Activated naive CD8-positive, alpha-beta T cell treated with anti-CD3 and anti-CD28 coated beads, Interleukin-2, amount 10 ng/mL, durations not matched to agents 7 days and 5 days (primary cell): ENCODE results near the gene CFAP119. TPM values are rescaled to one million over a fixed set of nuclear protein-coding genes. Genes with fewer than 3 reads are reported as not detected.
A peak's percentile ranks its signal among the peaks of the same experiment; 100 is the strongest.

Source experiments
- ATAC-seq: fragments of 150-1000 bp; cut with Tn5 transposase; one replicate; pipeline ENCODE4 v1.10.0; 2021; ENCODE audit warnings: low read depth, moderate library complexity
- POLR2A ChIA-PET: fragments of 350-600 bp; sonication (Branson Sonifier 250); formaldehyde crosslinking; loops from one replicate; lab custom pipeline; 2021; ENCODE audit warnings: antibody characterized with exemption; lab: Charles Lee
- DNase-seq: peaks from one replicate; pipeline ENCODE4 v3.0.0; 2021
- H3K27ac Mint-ChIP-seq: one replicate; pipeline ENCODE4 v1.8.0; 2022; ENCODE audit warnings: mild to moderate bottlenecking, mixed read lengths
- H3K27me3 Mint-ChIP-seq: one replicate; pipeline ENCODE4 v1.8.0; 2022; ENCODE audit warnings: mild to moderate bottlenecking, moderate library complexity, mixed read lengths
- H3K36me3 Mint-ChIP-seq: one replicate; pipeline ENCODE4 v1.8.0; 2021; ENCODE audit warnings: mild to moderate bottlenecking, mixed read lengths
- H3K4me1 Mint-ChIP-seq: one replicate; pipeline ENCODE4 v1.8.0; 2021; ENCODE audit warnings: mixed read lengths
- H3K4me3 Mint-ChIP-seq: one replicate; pipeline ENCODE4 v1.8.0; 2022; ENCODE audit warnings: mild to moderate bottlenecking, moderate library complexity, mixed read lengths
- H3K9me3 Mint-ChIP-seq: one replicate; pipeline ENCODE4 v1.8.0; 2021; ENCODE audit warnings: mixed read lengths
- total RNA-seq, 2 experiments: library from RNA; stranded (reverse); gene quantifications; one replicate each; pipeline ENCODE4 v1.2.3, GENCODE V29; 2021

Gene CFAP119
- total RNA-seq, 2 experiments from 2014 or later = 4.4 TPM

DNA sequence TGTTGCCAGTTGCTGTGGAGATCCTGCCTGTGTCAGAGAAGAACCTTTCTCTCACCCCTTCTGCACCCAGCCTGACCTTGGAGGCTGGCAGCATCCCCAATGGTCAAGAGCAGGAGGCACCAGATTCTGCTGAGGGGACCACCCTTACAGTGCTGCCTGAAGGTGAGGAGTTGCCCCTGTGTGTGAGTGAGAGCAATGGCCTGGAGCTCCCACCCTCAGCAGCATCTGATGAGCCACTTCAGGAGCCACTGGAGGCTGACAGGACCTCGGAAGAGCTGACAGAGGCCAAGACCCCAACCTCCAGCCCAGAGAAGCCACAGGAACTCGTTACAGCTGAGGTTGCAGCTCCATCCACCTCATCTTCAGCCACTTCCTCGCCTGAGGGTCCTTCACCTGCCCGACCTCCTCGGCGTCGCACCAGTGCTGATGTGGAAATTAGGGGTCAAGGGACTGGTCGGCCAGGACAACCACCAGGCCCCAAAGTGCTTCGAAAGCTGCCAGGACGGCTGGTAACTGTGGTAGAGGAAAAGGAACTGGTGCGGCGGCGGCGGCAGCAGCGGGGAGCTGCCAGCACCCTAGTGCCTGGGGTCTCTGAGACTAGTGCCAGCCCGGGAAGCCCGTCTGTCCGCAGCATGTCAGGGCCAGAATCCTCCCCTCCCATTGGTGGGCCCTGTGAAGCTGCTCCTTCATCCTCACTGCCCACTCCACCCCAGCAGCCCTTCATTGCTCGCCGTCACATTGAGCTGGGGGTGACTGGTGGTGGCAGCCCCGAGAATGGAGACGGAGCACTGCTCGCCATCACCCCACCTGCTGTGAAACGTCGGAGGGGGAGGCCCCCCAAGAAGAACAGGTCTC lies 23.8 kb downstream of the CFAP119 start:
- Mint-ChIP-seq H3K27ac (no peak overlapping the region), H3K4me1 (peaks cover 3% of the 10 kb centered on the region), H3K9me3 (no peaks in the 10 kb centered on the region), H3K4me3 (no peak overlapping the region), H3K36me3 (peaks cover 24% of the 10 kb centered on the region), H3K27me3 (no peaks in the 10 kb centered on the region)
- DNase-seq (no peak), ATAC-seq (no peak)
- POLR2A ChIA-PET = interaction anchor here (1.3 to 1.5 kb wide), 2 partner anchors 10 kb away, joined by 4 to 5 read pairs; partner anchors contain the start of gene PHKG2

DNA sequence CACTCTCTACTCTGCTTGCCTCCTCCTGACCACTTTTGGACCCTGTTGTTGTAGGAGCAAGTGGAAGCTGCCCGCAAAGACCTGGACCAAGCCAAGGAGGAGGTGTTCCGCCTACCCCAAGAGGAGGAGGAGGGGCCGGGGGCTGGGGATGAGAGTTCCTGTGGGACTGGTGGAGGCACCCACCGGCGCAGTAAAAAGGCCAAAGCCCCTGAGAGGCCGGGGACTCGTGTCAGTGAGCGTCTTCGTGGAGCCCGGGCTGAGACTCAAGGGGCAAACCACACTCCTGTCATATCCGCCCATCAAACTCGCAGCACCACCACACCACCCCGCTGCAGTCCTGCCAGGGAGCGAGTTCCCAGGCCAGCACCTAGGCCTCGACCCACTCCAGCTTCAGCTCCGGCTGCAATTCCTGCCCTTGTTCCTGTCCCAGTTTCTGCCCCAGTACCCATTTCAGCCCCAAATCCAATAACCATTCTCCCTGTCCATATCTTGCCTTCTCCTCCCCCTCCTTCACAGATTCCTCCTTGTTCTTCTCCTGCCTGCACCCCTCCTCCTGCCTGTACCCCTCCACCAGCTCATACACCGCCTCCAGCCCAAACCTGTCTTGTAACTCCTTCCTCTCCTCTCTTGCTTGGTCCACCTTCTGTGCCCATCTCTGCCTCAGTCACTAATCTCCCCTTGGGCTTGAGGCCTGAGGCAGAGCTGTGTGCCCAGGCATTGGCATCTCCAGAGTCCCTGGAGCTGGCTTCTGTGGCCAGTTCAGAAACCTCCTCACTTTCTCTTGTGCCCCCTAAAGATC lies 24.7 kb downstream of the CFAP119 start:
- Mint-ChIP-seq H3K9me3 (no peaks in the 10 kb centered on the region), H3K27ac (no peak overlapping the region), H3K27me3 (no peaks in the 10 kb centered on the region), H3K4me3 (no peak overlapping the region), H3K4me1 (peaks cover 3% of the 10 kb centered on the region), H3K36me3 (peaks cover 27% of the 10 kb centered on the region)
- no peak for ATAC-seq
- POLR2A ChIA-PET = interaction anchor here (1.5 kb wide), 1 partner anchor 10 kb away, joined by 5 read pairs; no protein-coding TSS in a partner anchor
- no peak for DNase-seq

DNA sequence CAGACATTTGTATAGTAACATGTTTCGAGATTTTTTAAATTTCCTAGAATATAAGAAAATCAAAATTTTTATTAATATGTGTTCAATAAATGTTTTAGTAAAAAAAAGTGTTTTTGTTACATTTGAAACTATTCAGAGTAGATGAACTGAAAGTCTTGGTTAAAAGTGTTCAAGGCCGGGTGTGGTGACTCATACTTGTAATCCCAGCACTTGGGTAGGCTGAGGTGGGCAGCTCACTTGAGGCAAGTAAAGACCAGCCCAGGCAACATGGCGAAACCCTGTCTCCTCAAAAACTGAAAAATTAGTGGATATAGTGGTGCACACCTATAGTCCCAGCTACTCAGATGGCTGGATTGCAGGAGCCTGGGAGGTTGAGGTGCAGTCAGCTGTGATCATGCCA lies 30.5 kb downstream of the CFAP119 start:
- POLR2A ChIA-PET = interaction anchor here (1.7 kb wide), 1 partner anchor 20 kb away, joined by 3 read pairs; no protein-coding TSS in a partner anchor
- Mint-ChIP-seq H3K27ac (no peak overlapping the region), H3K27me3 (no peaks in the 10 kb centered on the region), H3K36me3 (peaks cover 27% of the 10 kb centered on the region), H3K4me3 (no peak overlapping the region), H3K4me1 (no peaks in the 10 kb centered on the region), H3K9me3 (no peaks in the 10 kb centered on the region)
- no peak for ATAC-seq
- DNase-seq = no peak

DNA sequence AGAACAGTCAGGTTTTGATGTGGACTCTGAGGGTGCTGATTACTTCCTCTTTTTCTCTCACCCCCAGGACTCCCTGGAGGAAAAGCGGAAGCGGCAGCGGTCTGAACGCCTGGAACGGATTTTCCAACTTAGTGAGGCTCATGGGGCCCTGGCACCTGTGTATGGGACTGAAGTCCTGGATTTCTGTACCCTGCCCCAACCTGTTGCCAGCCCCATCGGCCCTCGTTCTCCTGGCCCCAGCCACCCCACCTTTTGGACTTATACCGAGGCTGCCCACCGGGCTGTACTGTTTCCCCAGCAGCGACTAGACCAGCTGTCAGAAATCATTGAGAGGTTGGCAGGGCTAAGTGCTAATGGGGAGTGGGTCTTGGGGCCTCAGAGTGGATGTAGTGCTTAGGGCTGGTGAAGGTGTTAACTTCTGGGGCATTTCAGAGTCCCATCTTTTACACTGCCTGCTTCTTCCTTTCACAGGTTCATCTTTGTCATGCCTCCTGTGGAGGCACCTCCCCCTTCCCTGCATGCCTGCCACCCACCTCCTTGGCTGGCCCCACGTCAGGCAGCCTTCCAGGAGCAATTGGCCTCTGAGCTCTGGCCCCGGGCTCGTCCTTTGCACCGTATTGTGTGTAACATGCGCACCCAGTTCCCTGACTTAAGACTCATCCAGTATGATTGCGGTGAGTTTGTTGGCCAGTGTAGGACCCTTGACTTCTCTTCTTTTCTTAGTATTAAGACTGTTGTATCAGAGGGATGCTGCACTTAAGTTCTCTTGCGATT lies 32.8 kb downstream of the CFAP119 start:
- Mint-ChIP-seq H3K36me3 (peaks cover 30% of the 10 kb centered on the region), H3K4me3 (no peak overlapping the region), H3K9me3 (no peaks in the 10 kb centered on the region), H3K4me1 (peaks cover 6% of the 10 kb centered on the region), H3K27ac (peak overlapping the region; percentile 45), H3K27me3 (no peaks in the 10 kb centered on the region)
- POLR2A ChIA-PET = no interaction called here
- no peak for DNase-seq
- no peak for ATAC-seq

DNA sequence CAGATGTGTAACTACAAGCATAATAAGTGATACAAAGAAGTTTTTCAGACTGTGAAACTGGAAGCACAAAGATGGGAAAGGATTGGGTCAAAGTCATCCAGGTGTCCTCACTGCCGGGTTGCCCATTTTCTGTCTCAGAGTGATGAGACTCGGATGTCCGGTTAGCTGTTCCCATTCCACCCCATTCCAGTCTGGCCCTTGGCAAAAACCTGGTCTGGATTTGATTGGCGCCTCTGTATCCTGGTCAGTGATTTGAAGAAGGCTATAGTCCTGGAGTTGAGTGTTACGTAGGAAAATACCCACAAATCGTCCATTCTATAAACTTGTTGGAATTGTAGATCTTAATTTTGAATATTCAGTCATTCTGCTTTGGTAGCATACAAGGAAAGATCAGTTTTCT lies 33.5 kb downstream of the CFAP119 start:
- peaks cover 6% of the 10 kb centered on the region for H3K4me1 Mint-ChIP-seq
- H3K4me3 Mint-ChIP-seq = no peak overlapping the region
- no peaks in the 10 kb centered on the region for H3K27me3 Mint-ChIP-seq
- H3K36me3 Mint-ChIP-seq = peaks cover 33% of the 10 kb centered on the region
- POLR2A ChIA-PET = interaction anchor here (0.6 to 1.4 kb wide), 2 partner anchors 9 to 184 kb away, joined by 4 to 5 read pairs; no protein-coding TSS in a partner anchor
- no peak for ATAC-seq
- H3K27ac Mint-ChIP-seq = no peak overlapping the region
- H3K9me3 Mint-ChIP-seq = no peaks in the 10 kb centered on the region
- DNase-seq = no peak

DNA sequence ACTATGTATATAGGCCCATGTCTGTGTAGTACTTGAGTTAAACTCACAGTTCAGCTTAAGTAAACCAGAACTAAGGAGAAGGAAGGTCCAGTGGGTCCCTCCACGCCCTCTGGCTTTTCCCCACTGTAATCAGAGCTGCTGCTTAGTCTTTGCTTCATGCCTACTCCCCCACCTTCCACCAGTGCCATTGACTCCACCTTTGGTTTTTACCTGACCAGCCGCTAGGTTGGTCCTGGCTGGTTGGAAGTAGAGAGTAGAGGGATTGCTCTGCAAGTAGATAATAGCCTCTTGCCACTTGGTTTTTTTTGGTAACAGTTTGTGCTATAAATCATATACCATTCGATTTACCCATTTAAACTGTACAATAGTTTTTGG lies 36.5 kb downstream of the CFAP119 start:
- no peak overlapping the region for H3K27ac Mint-ChIP-seq
- peaks cover 6% of the 10 kb centered on the region for H3K4me1 Mint-ChIP-seq
- POLR2A ChIA-PET = no interaction called here
- H3K9me3 Mint-ChIP-seq = no peaks in the 10 kb centered on the region
- ATAC-seq (no peak), DNase-seq (no peak)
- peaks cover 40% of the 10 kb centered on the region for H3K36me3 Mint-ChIP-seq
- no peak overlapping the region for H3K4me3 Mint-ChIP-seq
- no peaks in the 10 kb centered on the region for H3K27me3 Mint-ChIP-seq

DNA sequence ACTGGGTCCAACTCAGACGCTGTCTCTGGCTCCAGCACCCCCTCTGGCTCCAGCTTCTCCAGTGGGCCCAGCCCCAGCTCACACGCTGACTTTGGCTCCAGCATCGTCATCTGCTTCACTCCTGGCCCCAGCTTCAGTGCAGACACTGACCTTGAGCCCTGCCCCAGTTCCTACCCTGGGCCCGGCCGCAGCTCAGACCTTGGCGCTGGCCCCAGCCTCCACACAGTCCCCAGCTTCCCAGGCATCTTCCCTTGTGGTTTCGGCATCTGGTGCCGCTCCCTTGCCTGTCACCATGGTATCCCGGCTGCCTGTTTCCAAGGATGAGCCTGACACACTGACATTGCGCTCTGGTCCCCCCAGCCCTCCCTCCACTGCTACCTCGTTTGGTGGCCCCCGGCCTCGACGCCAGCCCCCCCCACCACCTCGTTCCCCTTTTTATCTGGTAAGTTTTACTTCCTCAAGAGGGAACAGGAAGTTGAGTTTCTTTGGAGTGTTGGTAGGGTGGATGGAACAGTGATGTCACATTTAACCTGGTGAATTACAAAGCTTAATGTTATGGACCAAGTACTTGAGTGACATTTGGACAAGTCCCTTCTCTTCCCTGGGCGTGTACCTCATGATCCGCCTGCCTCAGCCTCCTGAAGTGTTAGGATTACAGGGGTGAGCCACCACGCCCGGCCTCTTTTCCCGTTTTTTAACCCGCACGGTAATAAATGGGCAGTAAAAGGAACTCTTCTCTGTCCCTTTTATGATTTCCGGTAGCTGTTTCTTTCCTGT lies 37.0 kb downstream of the CFAP119 start:
- no peak overlapping the region for H3K4me3 Mint-ChIP-seq
- no peak for DNase-seq
- peaks cover 46% of the 10 kb centered on the region for H3K36me3 Mint-ChIP-seq
- H3K4me1 Mint-ChIP-seq = peaks cover 6% of the 10 kb centered on the region
- H3K27me3 Mint-ChIP-seq = no peaks in the 10 kb centered on the region
- ATAC-seq = no peak
- POLR2A ChIA-PET = no interaction called here
- no peaks in the 10 kb centered on the region for H3K9me3 Mint-ChIP-seq
- H3K27ac Mint-ChIP-seq = no peak overlapping the region

DNA sequence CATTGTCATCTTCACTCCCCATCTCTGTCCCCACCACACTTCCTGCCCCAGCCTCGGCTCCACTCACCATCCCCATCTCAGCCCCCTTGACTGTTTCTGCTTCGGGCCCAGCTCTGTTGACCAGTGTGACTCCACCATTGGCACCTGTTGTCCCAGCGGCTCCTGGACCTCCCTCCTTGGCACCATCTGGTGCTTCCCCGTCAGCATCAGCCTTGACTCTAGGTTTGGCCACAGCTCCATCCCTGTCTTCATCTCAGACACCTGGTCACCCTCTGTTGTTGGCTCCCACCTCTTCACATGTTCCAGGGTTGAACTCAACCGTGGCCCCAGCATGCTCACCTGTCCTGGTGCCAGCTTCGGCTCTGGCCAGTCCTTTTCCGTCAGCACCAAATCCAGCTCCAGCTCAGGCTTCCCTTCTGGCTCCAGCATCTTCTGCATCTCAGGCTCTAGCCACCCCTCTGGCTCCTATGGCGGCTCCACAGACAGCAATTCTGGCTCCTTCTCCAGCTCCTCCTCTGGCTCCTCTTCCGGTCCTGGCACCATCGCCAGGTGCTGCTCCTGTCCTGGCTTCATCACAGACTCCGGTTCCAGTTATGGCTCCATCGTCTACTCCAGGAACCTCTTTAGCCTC lies 38.0 kb downstream of the CFAP119 start:
- Mint-ChIP-seq H3K9me3 (no peaks in the 10 kb centered on the region), H3K36me3 (peaks cover 40% of the 10 kb centered on the region), H3K4me1 (peaks cover 6% of the 10 kb centered on the region), H3K27ac (no peak overlapping the region), H3K4me3 (no peak overlapping the region), H3K27me3 (no peaks in the 10 kb centered on the region)
- ATAC-seq (no peak), DNase-seq (no peak)
- POLR2A ChIA-PET = interaction anchor here (1.8 kb wide), 1 partner anchor 24 kb away, joined by 5 read pairs; the partner anchor contains the start of gene PHKG2

DNA sequence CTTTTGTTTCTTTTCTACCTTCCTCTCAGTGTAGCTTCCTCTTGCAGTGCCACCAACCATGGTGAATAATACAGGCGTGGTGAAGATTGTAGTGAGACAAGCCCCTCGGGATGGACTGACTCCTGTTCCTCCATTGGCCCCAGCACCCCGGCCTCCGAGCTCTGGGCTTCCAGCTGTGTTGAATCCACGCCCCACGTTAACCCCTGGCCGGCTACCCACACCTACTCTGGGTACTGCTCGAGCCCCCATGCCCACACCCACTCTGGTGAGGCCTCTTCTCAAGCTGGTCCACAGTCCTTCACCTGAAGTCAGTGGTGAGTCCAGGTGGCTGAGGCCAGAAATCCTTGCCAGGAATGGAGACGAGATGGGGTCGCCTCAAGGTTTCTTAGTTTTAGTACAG lies 38.9 kb downstream of the CFAP119 start:
- Mint-ChIP-seq H3K36me3 (peaks cover 39% of the 10 kb centered on the region), H3K27ac (no peak overlapping the region)

DNA sequence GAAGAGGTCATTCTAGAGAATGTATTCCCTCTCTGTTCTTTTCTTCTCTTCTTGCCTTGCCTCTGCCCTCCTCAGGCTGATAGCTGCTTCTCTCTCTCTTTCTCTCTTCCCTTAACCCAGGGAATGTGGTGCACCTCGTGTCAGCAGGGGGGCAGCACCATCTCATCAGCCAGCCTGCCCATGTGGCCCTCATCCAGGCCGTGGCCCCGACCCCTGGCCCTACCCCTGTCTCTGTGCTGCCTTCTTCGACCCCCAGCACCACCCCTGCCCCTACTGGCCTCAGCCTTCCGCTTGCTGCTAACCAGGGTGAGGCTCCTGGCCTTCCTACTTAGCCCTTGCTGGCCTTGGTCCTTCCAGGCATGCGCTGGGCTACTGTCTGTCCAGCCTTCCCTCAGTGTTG lies 39.4 kb downstream of the CFAP119 start:
- Mint-ChIP-seq H3K9me3 (no peaks in the 10 kb centered on the region), H3K36me3 (peaks cover 39% of the 10 kb centered on the region), H3K4me1 (peaks cover 6% of the 10 kb centered on the region), H3K4me3 (no peak overlapping the region), H3K27ac (no peak overlapping the region), H3K27me3 (no peaks in the 10 kb centered on the region)
- ATAC-seq (no peak), DNase-seq (no peak)
- POLR2A ChIA-PET = interaction anchor here (0.7 to 1.8 kb wide), 3 partner anchors 25 to 228 kb away, joined by 3 to 5 read pairs (median 5); partner anchors contain the start of gene PHKG2

More for the DNA sequence above, 38.9 kb downstream of the CFAP119 start:
- no peak for ATAC-seq
- H3K27me3 Mint-ChIP-seq = no peaks in the 10 kb centered on the region
- H3K4me1 Mint-ChIP-seq = peaks cover 6% of the 10 kb centered on the region
- DNase-seq = no peak
- no peak overlapping the region for H3K4me3 Mint-ChIP-seq
- H3K9me3 Mint-ChIP-seq = no peaks in the 10 kb centered on the region
- POLR2A ChIA-PET = interaction anchor here (1.8 kb wide), 1 partner anchor 25 kb away, joined by 5 read pairs; the partner anchor contains the start of gene PHKG2

DNA sequence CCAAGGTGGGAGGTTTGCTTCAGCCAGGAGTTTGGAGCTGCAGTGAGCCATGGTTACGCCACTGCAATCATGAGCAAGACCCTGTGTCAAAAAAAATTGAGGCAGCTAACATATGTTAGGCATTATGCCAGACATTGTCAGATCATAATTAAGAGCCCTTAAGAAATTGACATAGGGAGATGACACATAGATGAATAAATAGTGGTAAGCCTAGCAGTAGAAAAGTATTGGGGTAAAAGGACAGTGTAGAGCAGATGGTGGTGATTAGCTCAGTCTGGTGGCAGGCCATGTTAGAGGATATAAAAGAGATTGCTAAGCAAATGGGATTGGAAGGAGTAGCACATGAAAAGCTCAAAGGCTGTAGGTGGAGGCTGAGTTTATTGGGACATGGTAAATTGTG lies 40.3 kb downstream of the CFAP119 start:
- Mint-ChIP-seq H3K36me3 (peaks cover 43% of the 10 kb centered on the region), H3K27ac (no peak overlapping the region), H3K27me3 (no peaks in the 10 kb centered on the region), H3K4me3 (no peak overlapping the region), H3K4me1 (peaks cover 11% of the 10 kb centered on the region), H3K9me3 (no peaks in the 10 kb centered on the region)
- no peak for DNase-seq
- POLR2A ChIA-PET = interaction anchor here (0.7 to 1.3 kb wide), 3 partner anchors 26 to 229 kb away, joined by 3 to 5 read pairs (median 4); partner anchors contain the start of gene PHKG2
- no peak for ATAC-seq

DNA sequence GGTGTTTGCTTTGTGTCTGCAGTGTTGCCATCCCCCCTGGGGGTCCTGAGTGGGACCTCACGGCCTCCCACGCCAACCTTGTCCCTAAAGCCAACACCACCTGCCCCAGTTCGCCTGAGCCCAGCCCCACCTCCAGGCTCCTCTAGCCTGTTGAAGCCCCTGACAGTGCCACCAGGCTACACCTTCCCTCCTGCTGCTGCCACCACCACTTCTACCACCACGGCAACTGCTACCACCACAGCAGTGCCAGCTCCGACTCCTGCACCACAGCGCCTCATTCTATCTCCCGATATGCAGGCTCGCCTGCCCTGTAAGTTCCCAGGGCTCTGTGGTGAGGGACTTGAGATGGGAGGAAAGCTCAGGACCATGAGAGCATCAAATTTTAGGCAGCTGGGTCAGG lies 40.7 kb downstream of the CFAP119 start:
- ATAC-seq (no peak), DNase-seq (no peak)
- Mint-ChIP-seq H3K4me3 (no peak overlapping the region), H3K27ac (no peak overlapping the region), H3K27me3 (no peaks in the 10 kb centered on the region), H3K36me3 (peaks cover 48% of the 10 kb centered on the region), H3K9me3 (no peaks in the 10 kb centered on the region), H3K4me1 (peaks cover 14% of the 10 kb centered on the region)
- POLR2A ChIA-PET = interaction anchor here (1.1 to 1.3 kb wide), 2 partner anchors 27 to 54 kb away, joined by 4 to 5 read pairs; partner anchors contain the start of gene PHKG2
